A673 (cell line): Measurements from ENCODE around the gene DUSP18. TPM values are rescaled to one million over a fixed set of nuclear protein-coding genes. Genes with fewer than 3 reads are reported as not detected.

Source experiments
- BruUV-seq: library from RNA; stranded (reverse); fragments of 400-500 nt; replicated peaks from 2 replicates; lab custom pipeline; 2021; lab: Mats Ljungman, UMichigan
- CTCF ChIA-PET: fragments of 300-600 bp; sonication (Branson Sonifier 250); formaldehyde crosslinking; loops from one replicate; lab custom pipeline; 2022; ENCODE audit warnings: antibody characterized with exemption; lab: Charles Lee
- POLR2A ChIA-PET: fragments of 300-600 bp; sonication (Branson Sonifier 250); formaldehyde crosslinking; loops from one replicate; lab custom pipeline; 2022; ENCODE audit warnings: antibody characterized with exemption; ENCODE audit not compliant: low non-redundant PET; lab: Charles Lee
- DNase-seq: peaks from one replicate; pipeline ENCODE4 v3.0.0-alpha.2; 2015; ENCODE audit warnings: low spot score
- H3K27ac ChIP-seq: fragments of 200-600 bp; sonication (generic); 2 replicates; pipeline ENCODE4 v1.5.1; 2016; ENCODE audit warnings: mixed run types, low read depth, mild to moderate bottlenecking, mixed read lengths, antibody characterized with exemption, low read length; ENCODE audit not compliant: poor library complexity, severe bottlenecking
- H3K27me3 ChIP-seq: fragments of 200-600 bp; sonication (generic); replicated peaks from 2 replicates; pipeline ENCODE4 v1.6.1; 2017; ENCODE audit warnings: mixed run types, low read depth, mild to moderate bottlenecking, mixed read lengths, antibody characterized with exemption, low read length; ENCODE audit not compliant: insufficient read depth, poor library complexity
- H3K36me3 ChIP-seq: fragments of 200-600 bp; sonication (generic); 2 replicates; pipeline ENCODE4 v1.6.1; 2016; ENCODE audit warnings: mixed run types, mild to moderate bottlenecking, mixed read lengths, antibody characterized with exemption, low read length; ENCODE audit not compliant: insufficient read depth, poor library complexity, severe bottlenecking
- H3K4me1 ChIP-seq: fragments of 200-600 bp; sonication (generic); 2 replicates; pipeline ENCODE4 v1.6.1; 2017; ENCODE audit warnings: mixed run types, mild to moderate bottlenecking, mixed read lengths, antibody characterized with exemption, low read length; ENCODE audit not compliant: insufficient read depth, poor library complexity, severe bottlenecking
- H3K4me3 ChIP-seq: fragments of 200-600 bp; sonication (generic); 2 replicates; pipeline ENCODE4 v1.5.1; 2016; ENCODE audit warnings: low read depth, mixed run types, mild to moderate bottlenecking, mixed read lengths, low read length; ENCODE audit not compliant: poor library complexity, severe bottlenecking
- H3K9me3 ChIP-seq: fragments of 200-600 bp; sonication (generic); 2 replicates; pipeline ENCODE4 v1.6.1; 2016; ENCODE audit warnings: mixed run types, low read depth, mild to moderate bottlenecking, mixed read lengths, antibody characterized with exemption, low read length; ENCODE audit not compliant: poor library complexity, severe bottlenecking
- CTCF ChIP-seq: fragments of 300-800, 200-600 bp; sonication (generic); conservative IDR thresholded peaks from 2 replicates; pipeline ENCODE4 v1.5.1; 2017; ENCODE audit warnings: low read depth, mild to moderate bottlenecking, antibody characterized with exemption, low read length, moderate library complexity, mixed read lengths
- EZH2 ChIP-seq: fragments of 200-600 bp; sonication (generic); IDR thresholded peaks from 2 replicates; pipeline ENCODE4 v1.6.1; 2017; ENCODE audit warnings: borderline replicate concordance, low read depth, mild to moderate bottlenecking, mixed read lengths, antibody characterized with exemption, low read length; ENCODE audit not compliant: poor library complexity, severe bottlenecking
- intact Hi-C: fragments of 100-400 bp; cut with micrococcal nuclease; formaldehyde crosslinking; loops from one replicate; pipeline ENCODE4 v1.10.0; 2022; ENCODE audit not compliant: unreplicated experiment
- total RNA-seq: library from RNA; stranded (reverse); gene quantifications from 2 replicates; pipeline ENCODE4 v1.2.3, GENCODE V29; 2021

Gene DUSP18
- total RNA-seq, 1 experiment from 2014 or later, result 5.2 TPM

DNA sequence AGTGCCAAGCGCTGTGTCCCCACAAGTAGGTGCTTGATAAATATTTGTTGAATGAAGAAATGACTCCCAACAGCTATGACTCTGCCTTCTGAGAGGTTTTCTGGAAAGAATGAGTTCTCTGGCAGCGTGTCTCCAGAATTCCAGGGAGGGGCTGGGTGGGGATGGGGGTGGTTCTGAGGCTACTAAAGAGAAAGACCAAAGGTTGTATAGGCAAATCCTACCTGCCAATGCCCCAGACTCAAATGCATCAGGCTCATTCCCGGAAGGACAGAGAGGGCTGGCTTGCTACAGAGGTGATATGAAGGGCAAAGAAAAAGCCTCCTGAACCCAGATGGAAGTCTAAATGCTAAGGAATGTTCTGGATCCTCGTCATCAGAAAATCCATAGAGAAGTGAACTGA, 1.9 kb downstream of the DUSP18 start:
- Histone ChIP-seq H3K36me3 (no peaks in the 10 kb centered on the region), H3K4me1 (no peaks in the 10 kb centered on the region), H3K9me3 (no peaks in the 10 kb centered on the region), H3K27ac (no peak overlapping the region), H3K4me3 (no peak overlapping the region), H3K27me3 (no peaks in the 10 kb centered on the region)
- TF ChIP-seq EZH2 (no peak), CTCF (no peak)
- ChIA-PET POLR2A (no interaction called here), CTCF (no interaction called here)
- intact Hi-C loops, result no loop called here
- DNase-seq, result no peak
- BruUV-seq, result no TSS peak

DNA sequence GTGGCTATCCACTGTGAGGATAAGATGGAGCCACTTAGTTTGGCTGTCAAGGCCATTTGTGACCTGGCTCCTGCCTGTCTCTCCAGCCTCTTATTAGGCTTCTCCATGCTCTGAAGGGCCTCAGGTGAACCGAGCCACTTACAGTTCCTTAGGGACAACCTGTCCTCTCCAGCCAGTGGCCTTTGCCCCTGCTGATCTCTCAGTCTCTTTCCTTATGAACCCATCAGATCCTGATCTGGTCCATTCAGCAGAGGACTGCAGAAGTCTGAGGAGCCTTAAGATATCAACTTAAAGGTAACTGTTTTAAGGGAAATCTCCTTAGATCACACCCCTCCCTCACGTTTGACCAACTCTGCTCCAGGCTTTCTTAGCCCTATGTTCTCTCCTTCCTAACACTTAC, 2.4 kb downstream of the DUSP18 start:
- no peaks in the 10 kb centered on the region for H3K27me3 ChIP-seq
- CTCF ChIA-PET, result interaction anchor here (0.7 kb wide), 1 partner anchor 782 kb away, joined by 6 read pairs; no protein-coding TSS in a partner anchor

DNA sequence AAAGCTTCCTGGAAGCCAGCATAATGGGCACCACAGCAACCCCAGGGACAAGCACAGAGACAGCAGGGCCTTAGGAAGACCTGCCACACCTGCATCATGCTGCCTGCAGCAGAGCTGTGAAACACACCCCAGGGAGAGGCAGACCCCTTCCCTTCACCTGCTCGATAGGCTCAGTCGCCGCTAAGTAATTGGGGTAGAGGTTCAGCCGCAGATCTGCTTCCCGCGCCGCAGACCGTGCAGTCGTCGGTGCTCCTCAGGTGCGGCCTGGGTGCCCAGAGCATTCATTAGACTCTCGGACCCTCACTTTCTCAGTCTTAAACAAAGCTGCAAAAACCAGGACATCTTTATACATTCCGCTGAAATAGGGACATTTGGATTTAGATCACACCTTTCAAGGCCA, 2.9 kb downstream of the DUSP18 start:
- H3K27ac ChIP-seq, result no peak overlapping the region
- no peak overlapping the region for H3K4me3 ChIP-seq
- CTCF ChIA-PET, result interaction anchor here (0.7 kb wide), 1 partner anchor 781 kb away, joined by 6 read pairs; no protein-coding TSS in a partner anchor
- no peak for TF ChIP-seq EZH2
- TF ChIP-seq CTCF, result no peak
- POLR2A ChIA-PET, result no interaction called here
- intact Hi-C loops, result no loop called here
- DNase-seq, result no peak
- no peaks in the 10 kb centered on the region for H3K9me3 ChIP-seq
- no peaks in the 10 kb centered on the region for H3K36me3 ChIP-seq
- no peaks in the 10 kb centered on the region for H3K27me3 ChIP-seq
- no peaks in the 10 kb centered on the region for H3K4me1 ChIP-seq
- no TSS peak for BruUV-seq

More for the DNA sequence above, 2.4 kb downstream of the DUSP18 start:
- Histone ChIP-seq H3K27ac (no peak overlapping the region), H3K4me3 (no peak overlapping the region), H3K36me3 (no peaks in the 10 kb centered on the region), H3K9me3 (no peaks in the 10 kb centered on the region), H3K4me1 (no peaks in the 10 kb centered on the region)
- POLR2A ChIA-PET, result no interaction called here
- no peak for DNase-seq
- intact Hi-C loops, result no loop called here
- no TSS peak for BruUV-seq
- TF ChIP-seq CTCF, result no peak
- no peak for TF ChIP-seq EZH2
